Suprapubic skin (tissue), 4 donors: Measurements from ENCODE around the gene SRPRB. TPM values are rescaled to one million over a fixed set of nuclear protein-coding genes. Genes with fewer than 3 reads are reported as not detected.

Experiments used
- DNase-seq, 2 donors: peaks; one replicate each; pipeline ENCODE4 v3.0.0-alpha.2; 2019; ENCODE audit warnings: low spot score in 2 of 2
- H3K27ac ChIP-seq: fragments of 200-600 bp; sonication (generic); one replicate; pipeline ENCODE4 v1.5.1; 2019
- H3K27me3 ChIP-seq: fragments of 200-600 bp; sonication (generic); one replicate; pipeline ENCODE4 v1.5.1; 2019
- H3K36me3 ChIP-seq: fragments of 200-600 bp; sonication (generic); one replicate; pipeline ENCODE4 v1.5.1; 2019
- H3K4me1 ChIP-seq: fragments of 200-600 bp; sonication (generic); one replicate; pipeline ENCODE4 v1.5.1; 2019
- H3K4me3 ChIP-seq: fragments of 200-600 bp; sonication (generic); one replicate; pipeline ENCODE4 v1.5.1; 2019; ENCODE audit warnings: mild to moderate bottlenecking
- H3K9me3 ChIP-seq: fragments of 200-600 bp; sonication (generic); one replicate; pipeline ENCODE4 v1.5.1; 2019
- EP300 ChIP-seq: sonication (generic); formaldehyde crosslinking; IDR thresholded peaks from one replicate; pipeline ENCODE4 v1.6.1; 2017; ENCODE audit warnings: antibody characterized with exemption
- POLR2A ChIP-seq, 2 donors: fragments of 450-650 bp; IDR thresholded peaks; one replicate each; pipeline ENCODE4 v1.6.1; 2017; ENCODE audit warnings: antibody characterized with exemption in 2 of 2, mild to moderate bottlenecking in 2 of 2, moderate library complexity in 2 of 2
- POLR2AphosphoS5 ChIP-seq, 3 donors: sonication (generic); formaldehyde crosslinking; IDR thresholded peaks; one replicate each; pipeline ENCODE4 v1.6.1; 2017; ENCODE audit warnings: antibody characterized with exemption in 3 of 3
- WGBS: methylation state at CpG from one replicate; pipeline ENCODE4 v1.1.5; 2018; 5-methylcytosine and 5-hydroxymethylcytosine counted together
- total RNA-seq, 4 donors: library from RNA; depleted of rRNA; stranded (reverse); fragments of >200 nt; gene quantifications; one replicate each; pipeline ENCODE4 v1.1.0, GENCODE V29; 2016
- TF ChIP-seq, protein P1 (sequence below), 2 donors: fragments of 200-600 bp in 1 of 2; fragments of 450-650 bp in 1 of 2; sonication (generic) in 1 of 2; IDR thresholded peaks; one replicate each; pipeline ENCODE4 v1.5.1; 2016 to 2019; ENCODE audit warnings: antibody characterized with exemption in 2 of 2, mild to moderate bottlenecking in 1 of 2, moderate library complexity in 1 of 2

SRPRB gene
- total RNA-seq, 4 donors from 2014 or later, result 21.1 to 36.5 (median 23.8) TPM

GRCh38 chr3:133850034-133850433 is 44.4 kb downstream of the SRPRB start:
- 91% methylated on average over 1 of the region's 1 CpG for WGBS
- DNase-seq, result no peak
- H3K4me3 ChIP-seq, result no peak overlapping the region

DNA sequence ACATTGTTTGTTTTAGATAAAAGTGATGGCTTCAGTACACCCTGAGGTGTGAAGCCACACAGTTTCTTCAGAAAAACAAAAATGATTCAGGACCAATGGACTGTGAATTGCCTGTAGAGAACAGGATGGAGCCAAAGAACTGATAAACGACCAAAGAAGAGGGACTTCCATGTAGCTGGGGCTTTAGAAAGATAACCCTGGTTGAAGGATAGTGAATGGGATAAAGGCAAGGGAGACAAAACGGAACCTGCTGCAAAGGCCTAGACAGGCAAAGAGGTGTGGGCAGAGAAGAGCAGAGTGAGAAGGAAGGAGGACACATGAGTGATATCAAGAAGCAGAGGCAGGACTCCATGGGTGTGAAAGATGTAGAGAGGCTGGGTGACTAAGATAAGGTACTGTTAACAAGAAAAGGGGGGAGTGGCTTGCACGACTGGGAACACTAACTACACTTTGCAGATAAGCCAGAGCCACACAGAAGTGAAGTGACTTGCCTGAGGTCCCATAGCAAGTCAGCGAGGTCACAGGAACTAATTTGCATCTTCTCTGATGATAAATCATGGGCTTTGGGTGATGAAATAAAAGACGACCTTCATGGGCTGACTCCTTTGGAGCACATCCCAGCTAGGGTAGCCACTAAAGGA is 45.8 kb downstream of the SRPRB start:
- no peak for DNase-seq
- Histone ChIP-seq H3K36me3 (no peaks in the 10 kb centered on the region), H3K27ac (no peak overlapping the region), H3K9me3 (no peaks in the 10 kb centered on the region), H3K4me3 (no peak overlapping the region), H3K4me1 (no peaks in the 10 kb centered on the region), H3K27me3 (no peaks in the 10 kb centered on the region)
- TF ChIP-seq POLR2AphosphoS5 (IDR thresholded peaks at IDR 0.05) (no peak), POLR2A (IDR thresholded peaks at IDR 0.05) (no peak), EP300 (no peak)
- TF ChIP-seq, protein P1, sequence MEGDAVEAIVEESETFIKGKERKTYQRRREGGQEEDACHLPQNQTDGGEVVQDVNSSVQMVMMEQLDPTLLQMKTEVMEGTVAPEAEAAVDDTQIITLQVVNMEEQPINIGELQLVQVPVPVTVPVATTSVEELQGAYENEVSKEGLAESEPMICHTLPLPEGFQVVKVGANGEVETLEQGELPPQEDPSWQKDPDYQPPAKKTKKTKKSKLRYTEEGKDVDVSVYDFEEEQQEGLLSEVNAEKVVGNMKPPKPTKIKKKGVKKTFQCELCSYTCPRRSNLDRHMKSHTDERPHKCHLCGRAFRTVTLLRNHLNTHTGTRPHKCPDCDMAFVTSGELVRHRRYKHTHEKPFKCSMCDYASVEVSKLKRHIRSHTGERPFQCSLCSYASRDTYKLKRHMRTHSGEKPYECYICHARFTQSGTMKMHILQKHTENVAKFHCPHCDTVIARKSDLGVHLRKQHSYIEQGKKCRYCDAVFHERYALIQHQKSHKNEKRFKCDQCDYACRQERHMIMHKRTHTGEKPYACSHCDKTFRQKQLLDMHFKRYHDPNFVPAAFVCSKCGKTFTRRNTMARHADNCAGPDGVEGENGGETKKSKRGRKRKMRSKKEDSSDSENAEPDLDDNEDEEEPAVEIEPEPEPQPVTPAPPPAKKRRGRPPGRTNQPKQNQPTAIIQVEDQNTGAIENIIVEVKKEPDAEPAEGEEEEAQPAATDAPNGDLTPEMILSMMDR (IDR thresholded peaks at IDR 0.05), result no peak
- 76% methylated on average over 5 of the region's 5 CpGs for WGBS

More at GRCh38 chr3:133850034-133850433, 44.4 kb downstream of the SRPRB start:
- Histone ChIP-seq H3K4me1 (no peaks in the 10 kb centered on the region), H3K27me3 (no peaks in the 10 kb centered on the region), H3K27ac (no peak overlapping the region), H3K9me3 (no peaks in the 10 kb centered on the region), H3K36me3 (no peaks in the 10 kb centered on the region)
- TF ChIP-seq, protein P1 (IDR thresholded peaks at IDR 0.05), result no peak
- no peak for TF ChIP-seq EP300
- no peak for TF ChIP-seq POLR2AphosphoS5 (IDR thresholded peaks at IDR 0.05)
- TF ChIP-seq POLR2A (IDR thresholded peaks at IDR 0.05), result no peak

DNA sequence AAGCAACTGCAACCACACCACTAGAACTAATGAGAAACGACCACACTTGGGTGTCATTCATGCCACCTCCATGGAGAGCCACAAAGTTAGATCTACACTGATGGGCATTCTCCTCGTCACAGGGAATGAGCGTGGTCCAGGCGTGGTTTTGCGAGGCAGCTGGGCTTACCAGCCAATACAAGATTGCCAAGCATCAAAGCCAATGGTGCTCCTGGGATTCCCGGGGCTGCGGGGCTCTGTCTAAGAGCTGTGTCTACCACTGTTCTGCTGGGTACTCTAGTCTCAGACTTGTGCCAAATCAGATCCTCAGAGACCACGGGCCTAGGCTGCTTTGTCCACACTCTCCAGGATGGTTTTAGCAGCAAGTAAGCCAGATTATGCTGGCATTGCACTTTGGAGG is 46.3 kb downstream of the SRPRB start:
- Histone ChIP-seq H3K27ac (no peak overlapping the region), H3K36me3 (no peaks in the 10 kb centered on the region), H3K27me3 (no peaks in the 10 kb centered on the region), H3K4me3 (no peak overlapping the region), H3K9me3 (no peaks in the 10 kb centered on the region), H3K4me1 (no peaks in the 10 kb centered on the region)
- 96% methylated on average over 6 of the region's 8 CpGs for WGBS
- no peak for DNase-seq
- no peak for TF ChIP-seq POLR2A (IDR thresholded peaks at IDR 0.05)
- TF ChIP-seq POLR2AphosphoS5 (IDR thresholded peaks at IDR 0.05), result no peak
- TF ChIP-seq EP300, result no peak
- TF ChIP-seq, protein P1 (IDR thresholded peaks at IDR 0.05), result no peak

DNA sequence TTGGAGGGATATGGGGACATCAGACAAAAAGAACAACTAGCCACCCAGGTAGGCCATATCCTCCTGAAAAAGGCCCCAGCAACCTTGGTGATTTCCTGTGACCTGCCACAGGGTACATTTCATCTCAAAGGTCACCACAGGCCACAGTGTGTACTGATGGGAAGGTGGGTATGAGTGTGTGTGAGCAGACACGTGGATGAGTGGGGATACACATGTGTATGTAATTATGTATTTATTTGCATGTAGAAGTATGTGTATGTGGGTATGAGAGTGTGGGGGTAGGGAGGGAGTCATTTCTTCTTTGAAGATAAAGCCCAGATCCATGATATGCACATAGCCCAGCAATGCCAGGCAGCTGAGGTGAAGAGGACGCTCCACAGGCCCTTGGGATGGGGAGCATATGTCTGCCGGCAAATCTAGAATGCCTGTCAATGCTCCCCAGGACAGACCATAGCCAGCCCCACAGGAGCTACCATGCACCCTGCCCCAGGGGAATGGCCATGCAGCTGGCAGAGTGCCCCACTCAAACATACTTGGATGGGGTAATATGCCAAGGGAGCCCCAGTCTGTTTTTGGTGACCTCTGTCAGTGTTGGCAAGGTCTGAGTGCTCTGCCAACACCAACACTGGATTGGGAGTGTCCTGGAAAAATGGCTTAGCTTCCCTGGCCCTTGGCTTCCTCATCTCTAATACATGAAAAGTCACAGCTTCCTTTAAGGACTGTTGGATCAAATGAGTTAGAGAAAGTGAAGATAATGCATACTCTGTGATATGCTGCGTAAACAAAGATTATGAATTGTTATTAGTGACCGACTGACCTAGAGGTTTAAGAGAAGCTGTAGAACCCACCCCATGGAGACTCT is 47.7 kb downstream of the SRPRB start:
- H3K27ac ChIP-seq, result no peak overlapping the region
- H3K4me3 ChIP-seq, result no peak overlapping the region
- 95% methylated on average over 5 of the region's 5 CpGs for WGBS
- TF ChIP-seq POLR2AphosphoS5 (IDR thresholded peaks at IDR 0.05) (no peak), POLR2A (IDR thresholded peaks at IDR 0.05) (no peak), EP300 (no peak)
- TF ChIP-seq, protein P1 (IDR thresholded peaks at IDR 0.05), result no peak
- DNase-seq, result no peak
- no peaks in the 10 kb centered on the region for H3K36me3 ChIP-seq
- H3K4me1 ChIP-seq, result no peaks in the 10 kb centered on the region
- H3K27me3 ChIP-seq, result no peaks in the 10 kb centered on the region
- no peaks in the 10 kb centered on the region for H3K9me3 ChIP-seq

DNA sequence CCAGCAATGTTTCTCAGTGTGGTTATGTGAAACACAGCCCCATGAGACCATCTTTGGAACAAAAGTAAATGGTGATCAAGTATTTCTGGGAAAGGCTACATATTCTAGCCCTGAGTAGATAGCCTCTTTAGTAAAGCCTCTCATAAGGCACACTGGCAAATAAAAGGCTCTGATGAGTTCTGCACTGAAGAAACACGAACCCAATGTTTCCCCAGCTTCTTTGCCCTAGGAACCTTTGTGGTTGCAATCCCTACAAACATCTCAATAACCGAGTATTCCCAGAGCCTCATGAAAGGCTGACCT is 48.3 kb downstream of the SRPRB start:
- Histone ChIP-seq H3K36me3 (no peaks in the 10 kb centered on the region), H3K4me3 (no peak overlapping the region), H3K27ac (no peak overlapping the region), H3K4me1 (no peaks in the 10 kb centered on the region), H3K9me3 (no peaks in the 10 kb centered on the region), H3K27me3 (no peaks in the 10 kb centered on the region)
- DNase-seq, result no peak
- WGBS, result 84% methylated on average over 2 of the region's 2 CpGs
- TF ChIP-seq, protein P1 (IDR thresholded peaks at IDR 0.05), result no peak
- no peak for TF ChIP-seq POLR2A (IDR thresholded peaks at IDR 0.05)
- no peak for TF ChIP-seq POLR2AphosphoS5 (IDR thresholded peaks at IDR 0.05)
- TF ChIP-seq EP300, result no peak
